Prostate gland (tissue), 2 donors: Measurements from ENCODE around the gene TRIM43B.
"Not testable (repeated sequence)": the region's sequence is repeated elsewhere in the genome, so short reads cannot be mapped to it uniquely, and the experiment has no call there.

Source experiments
- CTCF ChIP-seq, 4 experiments: fragments of 200-600 bp in 2 of 4; fragments of 450-650 bp in 2 of 4; sonication (generic) in 2 of 4; IDR thresholded peaks; 1 replicate in 3 of 4; 2 replicates in 1 of 4; pipeline ENCODE4 v1.5.1; 2016 to 2019; ENCODE audit warnings: antibody characterized with exemption in 4 of 4, mild to moderate bottlenecking in 2 of 4, moderate library complexity in 2 of 4
- POLR2A ChIP-seq: fragments of 450-650 bp; IDR thresholded peaks from one replicate; pipeline ENCODE4 v1.6.1; 2016; ENCODE audit warnings: antibody characterized with exemption, mild to moderate bottlenecking

GRCh38 chr2:95475025-95475424, 9.5 kb downstream of the TRIM43B start:
- TF ChIP-seq CTCF (IDR thresholded peaks at IDR 0.05); POLR2A: not testable (repeated sequence)
